Measurements from ENCODE around the gene FAM83D. TPM values are rescaled to one million over a fixed set of nuclear protein-coding genes. Genes with fewer than 3 reads are reported as not detected.

FAM83D gene
- total RNA-seq, 1 donor from 2014 or later = 4.5 TPM

- Mint-ChIP-seq H3K36me3 (ENCODE audit: low read depth) (peaks cover 5% of the 10 kb centered on the region), H3K4me3 (ENCODE audit: unreplicated experiment) (no peak overlapping the region), H3K27me3 (ENCODE audit: low read depth) (no peaks in the 10 kb centered on the region), H3K9me3 (ENCODE audit: low read depth) (no peaks in the 10 kb centered on the region), H3K4me1 (ENCODE audit: low read depth) (peaks cover 11% of the 10 kb centered on the region), H3K27ac (ENCODE audit: unreplicated experiment) (no peak overlapping the region)
- DNase-seq (ENCODE audit: low spot score) = no peak
- no peak for TF ChIP-seq CTCF (IDR thresholded peaks at IDR 0.05)
Measured at GRCh38 chr20:38975539-38976120, 49.4 kb downstream of the FAM83D start.

GRCh38 chr20:38979434-38979833 is 53.2 kb downstream of the FAM83D start:
- Mint-ChIP-seq H3K4me1 (ENCODE audit: low read depth) (peaks cover 7% of the 10 kb centered on the region), H3K4me3 (ENCODE audit: unreplicated experiment) (no peak overlapping the region), H3K27me3 (ENCODE audit: low read depth) (no peaks in the 10 kb centered on the region), H3K36me3 (ENCODE audit: low read depth) (peaks cover 2% of the 10 kb centered on the region), H3K27ac (ENCODE audit: unreplicated experiment) (no peak overlapping the region), H3K9me3 (ENCODE audit: low read depth) (no peaks in the 10 kb centered on the region)
- TF ChIP-seq CTCF (IDR thresholded peaks at IDR 0.05) = no peak
- no peak for DNase-seq (ENCODE audit: low spot score)

DNA sequence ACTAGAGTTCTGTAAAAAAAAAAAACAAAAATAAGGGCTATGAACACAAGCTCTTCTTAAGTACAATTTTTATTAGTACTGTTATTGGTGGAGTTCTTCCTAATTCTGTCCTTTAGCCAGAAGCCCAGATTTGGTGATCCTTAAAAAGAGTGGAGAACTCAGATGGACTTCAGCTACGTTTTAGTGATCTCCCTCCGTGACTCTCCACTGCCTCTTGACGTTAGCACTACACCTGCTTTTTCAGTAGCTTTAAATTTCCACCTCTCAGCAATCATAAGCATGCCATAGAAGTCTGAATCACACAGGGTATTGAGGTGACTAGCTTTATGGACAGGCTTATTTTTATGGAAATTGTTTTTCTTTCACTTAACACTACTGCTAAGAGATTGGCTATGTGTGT is 53.6 kb downstream of the FAM83D start:
- Mint-ChIP-seq H3K4me3 (ENCODE audit: unreplicated experiment) (no peak overlapping the region), H3K27me3 (ENCODE audit: low read depth) (no peaks in the 10 kb centered on the region), H3K9me3 (ENCODE audit: low read depth) (no peaks in the 10 kb centered on the region), H3K4me1 (ENCODE audit: low read depth) (peaks cover 9% of the 10 kb centered on the region), H3K27ac (ENCODE audit: unreplicated experiment) (no peak overlapping the region), H3K36me3 (ENCODE audit: low read depth) (no peaks in the 10 kb centered on the region)
- no peak for TF ChIP-seq CTCF (IDR thresholded peaks at IDR 0.05)
- DNase-seq (ENCODE audit: low spot score) = no peak

- no peaks in the 10 kb centered on the region for H3K27me3 Mint-ChIP-seq (ENCODE audit: low read depth)
- H3K36me3 Mint-ChIP-seq (ENCODE audit: low read depth) = no peaks in the 10 kb centered on the region
- no peak overlapping the region for H3K4me3 Mint-ChIP-seq (ENCODE audit: unreplicated experiment)
- no peaks in the 10 kb centered on the region for H3K9me3 Mint-ChIP-seq (ENCODE audit: low read depth)
- DNase-seq (ENCODE audit: low spot score) = no peak
- H3K27ac Mint-ChIP-seq (ENCODE audit: unreplicated experiment) = peak overlapping the region; percentile 58
- no peak for TF ChIP-seq CTCF (IDR thresholded peaks at IDR 0.05)
- peaks cover 21% of the 10 kb centered on the region for H3K4me1 Mint-ChIP-seq (ENCODE audit: low read depth)
Measured at GRCh38 chr20:38982291-38982690, 56.1 kb downstream of the FAM83D start.

DNA sequence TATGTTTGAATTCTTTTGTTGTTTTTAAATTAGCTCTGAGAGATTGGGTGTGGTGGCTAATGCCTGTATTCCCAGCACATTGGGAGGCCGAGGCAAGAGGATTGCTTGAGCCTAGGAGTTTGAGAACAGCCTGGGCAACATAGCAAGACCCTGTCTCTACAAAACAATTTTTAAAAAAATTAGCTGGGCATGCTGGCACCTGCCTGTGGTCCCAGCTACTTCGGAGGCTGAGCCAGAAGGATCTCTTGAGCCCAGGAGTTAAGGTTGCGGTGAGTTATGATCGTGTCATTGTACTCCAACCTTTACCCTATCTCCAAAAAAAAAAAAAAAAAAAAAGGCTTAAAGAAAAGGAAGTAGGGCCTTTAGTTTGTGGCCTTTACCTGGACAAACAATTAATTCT is 58.8 kb downstream of the FAM83D start:
- peaks cover 9% of the 10 kb centered on the region for H3K36me3 Mint-ChIP-seq (ENCODE audit: low read depth)
- peak overlapping the region; percentile 92 for H3K27ac Mint-ChIP-seq (ENCODE audit: unreplicated experiment)
- H3K4me1 Mint-ChIP-seq (ENCODE audit: low read depth) = peaks cover 21% of the 10 kb centered on the region

More for the DNA sequence above, 58.8 kb downstream of the FAM83D start:
- Mint-ChIP-seq H3K27me3 (ENCODE audit: low read depth) (no peaks in the 10 kb centered on the region), H3K9me3 (ENCODE audit: low read depth) (no peaks in the 10 kb centered on the region), H3K4me3 (ENCODE audit: unreplicated experiment) (no peak overlapping the region)
- no peak for DNase-seq (ENCODE audit: low spot score)
- TF ChIP-seq CTCF (IDR thresholded peaks at IDR 0.05) = no peak
